ENCODE measurements around the gene MCF2. TPM values are rescaled to one million over a fixed set of nuclear protein-coding genes. Genes with fewer than 3 reads are reported as not detected.

Gene MCF2
- total and polyA plus RNA-seq, 8 donors, result 0.08 to 0.46 (median 0.31) TPM; not detected in 4

DNA sequence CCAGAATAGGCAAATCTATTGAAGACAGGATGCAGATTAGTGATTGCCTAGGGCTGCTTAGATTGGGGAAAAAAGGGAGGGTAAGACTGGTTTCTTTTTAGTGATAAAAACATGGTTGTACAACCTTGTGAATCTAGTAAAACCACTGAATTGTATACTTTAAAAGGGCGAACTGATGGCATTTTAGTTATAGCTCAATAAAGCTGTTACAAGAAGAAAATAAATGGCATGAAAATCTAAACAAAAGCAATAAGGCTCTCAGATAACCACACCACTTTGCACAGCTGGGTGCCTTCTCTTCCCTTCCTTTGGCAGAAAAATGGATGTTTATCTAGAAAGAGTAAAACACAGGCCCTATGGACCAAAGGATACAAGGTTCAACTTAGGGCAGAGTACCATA, 107.9 kb downstream of the MCF2 start:
- H3K27ac ChIP-seq, result no peak overlapping the region
- peaks cover 0 to 5% (median 2%) of the 10 kb centered on the region in 4 donors for H3K9me3 ChIP-seq
- DNase-seq, result no peak
- 41 to 88% (median 60%) methylated on average over 1 of the region's 1 CpG for WGBS, 5 donors
- TF ChIP-seq POLR2A (IDR thresholded peaks at IDR 0.05), result no peak
- H3K36me3 ChIP-seq, result no peaks in the 10 kb centered on the region
- H3K27me3 ChIP-seq, result no peaks in the 10 kb centered on the region
- intact Hi-C loops (cut with DNase I; ENCODE audit: low total_unique reads), result no loop called here
- no peaks in the 10 kb centered on the region for H3K4me1 ChIP-seq
- no peak overlapping the region for H3K4me3 ChIP-seq

DNA sequence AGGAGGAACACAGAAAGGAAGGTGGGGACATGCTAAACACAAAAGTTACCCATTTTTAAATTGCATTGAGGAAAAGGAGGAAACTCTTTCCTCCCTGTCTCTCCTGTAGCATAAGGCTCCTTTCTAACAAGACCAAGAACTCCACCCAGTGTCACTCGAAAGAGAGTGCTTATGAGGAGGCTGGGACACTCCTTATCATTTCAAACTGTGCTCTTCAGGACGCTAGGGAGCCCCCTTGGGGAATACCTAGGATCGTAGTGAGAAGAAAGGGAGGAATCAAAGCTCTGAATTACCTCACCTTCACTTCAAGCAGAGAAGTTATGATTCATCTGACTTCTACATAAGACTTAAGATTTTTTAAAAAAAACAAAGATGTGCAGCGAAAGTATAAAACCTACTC, 111.9 kb downstream of the MCF2 start:
- DNase-seq, result no peak
- Histone ChIP-seq H3K27me3 (no peaks in the 10 kb centered on the region), H3K36me3 (no peaks in the 10 kb centered on the region), H3K9me3 (no peaks in the 10 kb centered on the region), H3K4me1 (no peaks in the 10 kb centered on the region), H3K4me3 (no peak overlapping the region), H3K27ac (no peak overlapping the region)
- intact Hi-C loops (cut with DNase I; ENCODE audit: low total_unique reads), result no loop called here
- 40 to 58% (median 43%) methylated on average over 4 of the region's 4 CpGs for WGBS, 5 donors
- TF ChIP-seq, protein P1, sequence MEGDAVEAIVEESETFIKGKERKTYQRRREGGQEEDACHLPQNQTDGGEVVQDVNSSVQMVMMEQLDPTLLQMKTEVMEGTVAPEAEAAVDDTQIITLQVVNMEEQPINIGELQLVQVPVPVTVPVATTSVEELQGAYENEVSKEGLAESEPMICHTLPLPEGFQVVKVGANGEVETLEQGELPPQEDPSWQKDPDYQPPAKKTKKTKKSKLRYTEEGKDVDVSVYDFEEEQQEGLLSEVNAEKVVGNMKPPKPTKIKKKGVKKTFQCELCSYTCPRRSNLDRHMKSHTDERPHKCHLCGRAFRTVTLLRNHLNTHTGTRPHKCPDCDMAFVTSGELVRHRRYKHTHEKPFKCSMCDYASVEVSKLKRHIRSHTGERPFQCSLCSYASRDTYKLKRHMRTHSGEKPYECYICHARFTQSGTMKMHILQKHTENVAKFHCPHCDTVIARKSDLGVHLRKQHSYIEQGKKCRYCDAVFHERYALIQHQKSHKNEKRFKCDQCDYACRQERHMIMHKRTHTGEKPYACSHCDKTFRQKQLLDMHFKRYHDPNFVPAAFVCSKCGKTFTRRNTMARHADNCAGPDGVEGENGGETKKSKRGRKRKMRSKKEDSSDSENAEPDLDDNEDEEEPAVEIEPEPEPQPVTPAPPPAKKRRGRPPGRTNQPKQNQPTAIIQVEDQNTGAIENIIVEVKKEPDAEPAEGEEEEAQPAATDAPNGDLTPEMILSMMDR (IDR thresholded peaks at IDR 0.05), result no peak
- TF ChIP-seq EP300 (IDR thresholded peaks at IDR 0.05) (no peak), POLR2AphosphoS5 (IDR thresholded peaks at IDR 0.05) (no peak), POLR2A (IDR thresholded peaks at IDR 0.05) (no peak)

DNA sequence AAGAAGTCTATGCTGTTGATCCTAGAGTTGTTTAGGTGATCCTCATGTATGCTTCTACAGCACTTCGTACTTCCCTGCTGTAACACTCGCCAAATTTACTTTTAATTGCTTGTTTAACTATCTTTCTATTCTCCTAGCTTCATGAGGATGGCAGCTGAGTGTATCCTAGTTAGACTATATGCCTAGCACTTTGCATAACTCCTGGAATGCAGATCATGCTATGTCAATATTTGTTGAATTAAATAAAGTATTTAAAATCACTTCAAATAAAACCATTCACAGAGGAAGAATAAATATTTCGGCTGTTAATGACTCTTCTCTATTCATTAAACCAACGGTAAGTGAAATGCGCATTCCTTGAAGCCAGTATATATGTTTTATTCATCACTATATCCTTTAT, 122.4 kb downstream of the MCF2 start:
- Histone ChIP-seq H3K27ac (no peak overlapping the region), H3K4me1 (no peaks in the 10 kb centered on the region), H3K36me3 (no peaks in the 10 kb centered on the region), H3K27me3 (no peaks in the 10 kb centered on the region), H3K4me3 (no peak overlapping the region), H3K9me3 (no peaks in the 10 kb centered on the region)
- WGBS, 5 donors, result 42 to 73% (median 51%) methylated on average over 4 to 5 of the region's 5 CpGs
- no peak for DNase-seq
- intact Hi-C loops (cut with DNase I; ENCODE audit: low total_unique reads), result no loop called here
- no peak for TF ChIP-seq POLR2A (IDR thresholded peaks at IDR 0.05)
- TF ChIP-seq EP300 (IDR thresholded peaks at IDR 0.05), result no peak
- TF ChIP-seq POLR2AphosphoS5 (IDR thresholded peaks at IDR 0.05), result no peak
- TF ChIP-seq, protein P1 (IDR thresholded peaks at IDR 0.05), result no peak

DNA sequence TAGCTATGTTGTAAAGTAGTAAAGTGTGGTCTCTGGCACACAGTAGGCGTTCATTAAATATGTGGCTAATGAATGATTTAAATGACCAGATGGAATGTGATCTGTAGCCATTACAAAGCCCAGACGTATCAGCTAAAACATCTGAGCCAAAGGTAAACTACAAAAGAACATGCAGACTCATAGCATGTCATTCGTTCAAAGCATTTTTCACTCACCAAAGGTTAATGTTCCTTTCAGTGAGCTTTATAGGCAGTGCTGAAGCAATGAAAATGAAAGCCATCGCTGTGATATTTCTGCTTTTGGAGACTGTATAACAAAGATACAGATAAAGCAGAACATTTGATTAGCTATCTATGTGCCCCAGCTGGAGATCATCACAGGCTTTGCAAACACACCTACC, 126.9 kb downstream of the MCF2 start:
- H3K27me3 ChIP-seq, result no peaks in the 10 kb centered on the region
- no peak overlapping the region for H3K27ac ChIP-seq
- TF ChIP-seq POLR2AphosphoS5 (IDR thresholded peaks at IDR 0.05) (no peak), EP300 (IDR thresholded peaks at IDR 0.05) (no peak), POLR2A (IDR thresholded peaks at IDR 0.05) (no peak)
- TF ChIP-seq, protein P1 (IDR thresholded peaks at IDR 0.05), result no peak
- no peaks in the 10 kb centered on the region for H3K4me1 ChIP-seq
- H3K4me3 ChIP-seq, result no peak overlapping the region
- no peaks in the 10 kb centered on the region for H3K9me3 ChIP-seq
- intact Hi-C loops (cut with DNase I; ENCODE audit: low total_unique reads), result no loop called here
- DNase-seq, result no peak
- H3K36me3 ChIP-seq, result no peaks in the 10 kb centered on the region
- WGBS, 5 donors, result 25 to 42% (median 32%) methylated on average over 4 of the region's 4 CpGs

DNA sequence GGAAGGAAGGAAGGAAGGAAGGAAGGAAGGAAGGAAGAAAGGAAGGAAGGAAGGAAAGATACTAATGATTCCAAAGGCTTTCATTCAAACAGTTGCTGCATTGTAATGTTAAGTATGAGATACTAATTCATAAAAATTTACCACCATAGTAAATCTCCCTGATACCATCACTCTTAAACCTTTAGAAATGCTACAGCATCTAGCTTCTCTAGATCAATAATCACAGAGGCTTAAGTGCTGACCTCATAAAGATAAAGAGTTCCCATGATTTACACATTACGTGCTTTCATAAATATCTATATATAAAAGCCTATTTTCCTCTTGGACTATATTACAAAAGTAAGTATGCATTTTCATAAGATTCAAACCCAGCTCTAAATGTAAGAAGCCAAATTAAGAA, 141.0 kb downstream of the MCF2 start:
- Histone ChIP-seq H3K4me1 (no peaks in the 10 kb centered on the region), H3K27me3 (no peaks in the 10 kb centered on the region), H3K9me3 (no peaks in the 10 kb centered on the region), H3K4me3 (no peak overlapping the region), H3K27ac (no peak overlapping the region), H3K36me3 (no peaks in the 10 kb centered on the region)
- WGBS, 5 donors, result 57 to 90% (median 71%) methylated on average over 1 of the region's 1 CpG
- DNase-seq, result no peak
- TF ChIP-seq, protein P1 (IDR thresholded peaks at IDR 0.05), result no peak
- TF ChIP-seq POLR2A (IDR thresholded peaks at IDR 0.05) (no peak), EP300 (IDR thresholded peaks at IDR 0.05) (no peak), POLR2AphosphoS5 (IDR thresholded peaks at IDR 0.05) (no peak)
- intact Hi-C loops (cut with DNase I; ENCODE audit: low total_unique reads), result no loop called here

All from stomach (tissue), 9 donors.